K562 (cell line): ENCODE data around the gene VPS4B. TPM values are rescaled to one million over a fixed set of nuclear protein-coding genes. Genes with fewer than 3 reads are reported as not detected.

Source experiments
- ATAC-seq: fragments of 200-7000 bp; cut with Tn5 transposase; 3 replicates; pipeline ENCODE4 v1.9.1; 2020; ENCODE audit warnings: moderate library complexity
- BruUV-seq: library from RNA; stranded (reverse); fragments of 400-500 nt; replicated peaks from 2 replicates; lab custom pipeline; 2021; lab: Mats Ljungman, UMichigan
- CTCF ChIA-PET: fragments of 300-600 bp; formaldehyde crosslinking; extraction: SDS; loops from one replicate; lab custom pipeline; 2021; ENCODE audit warnings: low intra/inter-chr PET ratio; lab: Yijun Ruan, JAX
- POLR2A ChIA-PET: fragments of 300-600, 350-650 bp; sonication (Branson Sonifier 250); formaldehyde crosslinking; extraction: SDS; loops from one replicate; lab custom pipeline; 2021; ENCODE audit warnings: antibody characterized with exemption, inconsistent platforms; lab: Yijun Ruan, JAX
- DNase-seq, 4 experiments: peaks; one replicate each; pipeline versions ENCODE4 v3.0.0 to v3.0.0-alpha.2; 2011 to 2018; ENCODE audit warnings: low spot score in 3 of 4, mixed read lengths in 3 of 4; ENCODE audit errors: extremely low read depth in 1 of 4
- FAIRE-seq: peaks from 2 replicates; lab custom pipeline; 2011; peaks lifted over from hg19 to GRCh38; lab: Jason Lieb, UNC
- H2AFZ ChIP-seq: 2 replicates; pipeline ENCODE4 v1.6.0; 2011; ENCODE audit warnings: low read depth, low read length, control low read depth, inconsistent platforms
- H3K27ac ChIP-seq: fragments of 200-600 bp; 3 replicates; pipeline ENCODE4 v1.8.0; 2011; ENCODE audit warnings: low read depth, mild to moderate bottlenecking, control low read depth, inconsistent platforms, low read length, moderate library complexity, mixed read lengths; ENCODE audit errors: extremely low read depth
- H3K27me3 ChIP-seq, 2 experiments: fragments of 300-600 bp in 1 of 2; 2 replicates in 1 of 2; 3 replicates in 1 of 2; pipeline versions ENCODE4 v1.6.0 to v1.8.0; 2011; ENCODE audit warnings: inconsistent platforms in 2 of 2, low read length in 2 of 2, mild to moderate bottlenecking in 1 of 2, mixed read lengths in 1 of 2, moderate library complexity in 1 of 2; ENCODE audit not compliant: control insufficient read depth in 2 of 2, insufficient read depth in 2 of 2
- H3K36me3 ChIP-seq: fragments of 300-600 bp; 3 replicates; pipeline ENCODE4 v1.8.0; 2011; ENCODE audit warnings: mild to moderate bottlenecking, low read length, inconsistent platforms; ENCODE audit not compliant: control insufficient read depth, insufficient read depth
- H3K4me1 ChIP-seq, 2 experiments: fragments of 200-600 bp in 1 of 2; replicated peaks in 1 of 2; 2 replicates in 1 of 2; 3 replicates in 1 of 2; pipeline versions ENCODE4 v1.5.1 to v1.8.0; 2011; ENCODE audit warnings: inconsistent platforms in 2 of 2, low read length in 2 of 2, mild to moderate bottlenecking in 1 of 2, mixed read lengths in 1 of 2, moderate library complexity in 1 of 2; ENCODE audit not compliant: control insufficient read depth in 2 of 2, insufficient read depth in 2 of 2
- H3K4me2 ChIP-seq: 2 replicates; pipeline ENCODE4 v1.6.1; 2011; ENCODE audit warnings: low read length, control low read depth, inconsistent platforms, mixed read lengths; ENCODE audit not compliant: insufficient read depth
- H3K4me3 ChIP-seq: fragments of 200-600 bp; sonication (generic), shearing (Covaris generic); 2 replicates; pipeline ENCODE4 v1.5.1; 2016; ENCODE audit warnings: control low read depth, inconsistent platforms
- H3K79me2 ChIP-seq: fragments of 200-600 bp; 3 replicates; pipeline ENCODE4 v1.8.0; 2011; ENCODE audit warnings: low read length, inconsistent platforms; ENCODE audit not compliant: control insufficient read depth, insufficient read depth
- H3K9ac ChIP-seq, 2 experiments: 2 replicates each; pipeline versions ENCODE4 v1.6.0 to v1.6.1; 2011; ENCODE audit warnings: low read depth in 2 of 2, low read length in 2 of 2, control low read depth in 1 of 2, inconsistent platforms in 1 of 2, mild to moderate bottlenecking in 1 of 2, mixed read lengths in 1 of 2; ENCODE audit not compliant: insufficient read depth in 1 of 2
- H3K9me1 ChIP-seq: one replicate; pipeline ENCODE4 v1.6.0; 2011; ENCODE audit warnings: inconsistent platforms, mild to moderate bottlenecking, low read length, moderate library complexity; ENCODE audit not compliant: control insufficient read depth, insufficient read depth
- H3K9me3 ChIP-seq: replicated peaks from 2 replicates; pipeline ENCODE4 v1.5.1; 2011; ENCODE audit warnings: low read depth, low read length, inconsistent platforms; ENCODE audit not compliant: control insufficient read depth, insufficient read depth
- H4K20me1 ChIP-seq: replicated peaks from 2 replicates; pipeline ENCODE4 v1.6.1; 2011; ENCODE audit warnings: low read length, inconsistent platforms, mixed read lengths; ENCODE audit not compliant: control insufficient read depth, insufficient read depth
- CAMTA2 ChIP-seq: fragments of 250-450 bp; sonication (Bioruptor Pico); conservative IDR thresholded peaks from 2 replicates; pipeline ENCODE4 v1.5.1; 2022
- CEBPG ChIP-seq, 3 experiments: fragments of 200-800 bp in 1 of 3; sonication (Bioruptor generic) in 1 of 3; sonication (generic) in 1 of 3; formaldehyde crosslinking in 1 of 3; IDR thresholded peaks in 2 of 3; conservative IDR thresholded peaks in 1 of 3; 2 replicates each; pipeline versions ENCODE4 v1.6.1 to v1.8.0; 2016 to 2022; ENCODE audit warnings: missing compliant biosample characterization in 2 of 3, missing genetic modification characterization in 2 of 3, mild to moderate bottlenecking in 1 of 3, missing genetic modification reagents in 1 of 3
- EHMT2 ChIP-seq: fragments of 450-650 bp; IDR thresholded peaks from 2 replicates; pipeline ENCODE4 v1.6.1; 2018; ENCODE audit warnings: antibody characterized with exemption
- NUFIP1 ChIP-seq: fragments of 450-650 bp; IDR thresholded peaks from 2 replicates; pipeline ENCODE4 v1.6.1; 2018; ENCODE audit not compliant: partially characterized antibody
- PYGO2 ChIP-seq: fragments of 450-650 bp; IDR thresholded peaks from 2 replicates; pipeline ENCODE4 v1.6.1; 2016; ENCODE audit warnings: mild to moderate bottlenecking, missing genetic modification characterization, moderate library complexity, missing compliant biosample characterization
- WGBS: fragments of 100-300 bp; shearing (Covaris generic); methylation state at CpG from one replicate; pipeline ENCODE4 v1.1.6; 2016; ENCODE audit warnings: low coverage, mixed read lengths; ENCODE audit not compliant: insufficient coverage; ENCODE audit errors: missing lambda C conversion rate; 5-methylcytosine and 5-hydroxymethylcytosine counted together
- in situ Hi-C: fragments of 300-500 bp; cut with MboI; formaldehyde crosslinking; loops from 4 replicates; pipeline ENCODE4 v1.15.0; 2018; ENCODE audit warnings: inconsistent platforms, mixed read lengths
- intact Hi-C: fragments of 100-400 bp; cut with micrococcal nuclease; formaldehyde crosslinking; loops from 2 replicates; pipeline ENCODE4 v1.14.2; 2022
- polyA plus RNA-seq, 8 experiments: library from polyadenylated mRNA; depleted of rRNA in 4 of 8; stranded (reverse) in 5 of 8; unstranded in 3 of 8; fragments of >200 nt; fragmentation: Nextera tagmentation in 2 of 8; fragmentation: Illumina TruSeq in 1 of 8; extraction: Ambion mirVana in 2 of 8; extraction: Trizol in 1 of 8; gene quantifications; 2 replicates each; pipeline versions ENCODE4 v1.2.1 to v1.2.3, GENCODE V29; 2011 to 2014; ENCODE audit warnings: inconsistent platforms in 1 of 8, missing spikeins in 1 of 8
- total RNA-seq, 7 experiments: library from RNA; depleted of rRNA in 6 of 7; stranded (reverse); fragments of >200 nt in 6 of 7; fragmentation: Illumina TruSeq in 2 of 7; extraction: Trizol in 2 of 7; gene quantifications; 2 replicates each; pipeline versions ENCODE4 v1.2.1 to v1.2.3, GENCODE V29; 2011 to 2021; ENCODE audit warnings: low replicate concordance in 1 of 7
- TF ChIP-seq, protein P1 (sequence below): fragments of 200-800 bp; sonication (Bioruptor generic); IDR thresholded peaks from 2 replicates; pipeline ENCODE4 v1.6.1; 2017; ENCODE audit warnings: missing genetic modification characterization, missing compliant biosample characterization

The VPS4B gene
- total and polyA plus RNA-seq, 9 of the 15 experiments (the other 6 are each of a cell fraction or from before 2014, with no cell fraction given) = 7.3 to 16.4 (median 10.4) TPM

GRCh38 chr18:63402246-63403162, 19.8 kb downstream of the VPS4B start (continued):
- TF ChIP-seq, protein P1, sequence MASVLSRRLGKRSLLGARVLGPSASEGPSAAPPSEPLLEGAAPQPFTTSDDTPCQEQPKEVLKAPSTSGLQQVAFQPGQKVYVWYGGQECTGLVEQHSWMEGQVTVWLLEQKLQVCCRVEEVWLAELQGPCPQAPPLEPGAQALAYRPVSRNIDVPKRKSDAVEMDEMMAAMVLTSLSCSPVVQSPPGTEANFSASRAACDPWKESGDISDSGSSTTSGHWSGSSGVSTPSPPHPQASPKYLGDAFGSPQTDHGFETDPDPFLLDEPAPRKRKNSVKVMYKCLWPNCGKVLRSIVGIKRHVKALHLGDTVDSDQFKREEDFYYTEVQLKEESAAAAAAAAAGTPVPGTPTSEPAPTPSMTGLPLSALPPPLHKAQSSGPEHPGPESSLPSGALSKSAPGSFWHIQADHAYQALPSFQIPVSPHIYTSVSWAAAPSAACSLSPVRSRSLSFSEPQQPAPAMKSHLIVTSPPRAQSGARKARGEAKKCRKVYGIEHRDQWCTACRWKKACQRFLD = no peak
- TF ChIP-seq EHMT2 (no peak), PYGO2 (tag) (no peak), NUFIP1 (no peak)
- TF ChIP-seq, all 486 proteins: peak for 0

- no peak overlapping the region for H3K9ac ChIP-seq
- BruUV-seq = no TSS peak
- no peak overlapping the region for H3K4me2 ChIP-seq
- in situ Hi-C loops (no loop called here), intact Hi-C loops (no loop called here)
- H4K20me1 ChIP-seq = no peaks in the 10 kb centered on the region
- peaks cover 57% of the 10 kb centered on the region for H3K36me3 ChIP-seq
- no peak overlapping the region for H2AFZ ChIP-seq
- no peaks in the 10 kb centered on the region for H3K79me2 ChIP-seq
- no peak overlapping the region for H3K27ac ChIP-seq
- H3K4me3 ChIP-seq = no peak overlapping the region
- H3K27me3 ChIP-seq = no peaks in the 10 kb centered on the region
- ATAC-seq = no peak
- DNase-seq = no peak
- FAIRE-seq = no peak
- H3K9me3 ChIP-seq = no peaks in the 10 kb centered on the region
- no peaks in the 10 kb centered on the region for H3K9me1 ChIP-seq
- no peaks in the 10 kb centered on the region for H3K4me1 ChIP-seq
- 81% methylated on average over 3 of the region's 3 CpGs for WGBS
- ChIA-PET POLR2A (no interaction called here), CTCF (no interaction called here)
- TF ChIP-seq CAMTA2 (no peak), CEBPG (CRISPR knock-in tag; IDR thresholded peaks at IDR 0.05) (no peak), CEBPG (tag; conservative IDR thresholded peaks at IDR 0.05 in 1 of 2, IDR thresholded peaks at IDR 0.05 in 1 of 2) (peak in 1 of 2 experiments; percentile 52; a peak in 1 of 4 replicates)
Observed at GRCh38 chr18:63399300-63399699, 23.0 kb downstream of the VPS4B start.
